ENCODE data around the gene SYPL1. TPM values are rescaled to one million over a fixed set of nuclear protein-coding genes. Genes with fewer than 3 reads are reported as not detected.

The SYPL1 gene
- total and polyA plus RNA-seq, 4 experiments from 2014 or later, result 46.9 to 78.3 (median 61.7) TPM

DNA sequence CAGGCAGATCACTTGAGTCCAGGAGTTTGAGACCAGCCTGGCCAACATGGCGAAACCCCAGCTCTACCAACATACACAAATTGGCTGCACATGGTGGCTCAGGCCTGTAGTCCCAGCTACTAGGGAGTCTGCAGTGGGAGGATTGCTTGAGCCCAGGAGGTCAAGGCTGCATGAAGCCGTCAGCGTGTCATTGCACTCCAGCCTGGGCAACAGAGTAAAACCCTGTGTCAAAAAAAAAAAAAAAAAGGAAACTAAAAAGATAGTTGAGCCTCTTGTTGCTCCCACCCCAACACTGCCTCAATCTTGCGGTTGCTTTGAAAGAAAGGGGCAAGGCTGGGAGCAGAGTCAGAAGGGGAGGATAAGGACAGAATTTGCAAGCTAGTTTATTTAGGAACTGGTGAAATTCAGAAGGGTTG, 69.9 kb downstream of the SYPL1 start:
- Histone ChIP-seq H3K27me3 (ENCODE audit: insufficient read depth, low read length) (no peaks in the 10 kb centered on the region), H3K36me3 (ENCODE audit: insufficient read depth, low read length) (no peaks in the 10 kb centered on the region), H3K4me1 (ENCODE audit: insufficient read depth, low read length) (peaks cover 26% of the 10 kb centered on the region), H3K9me3 (ENCODE audit: control insufficient read depth in 1 of 2, low read length in 2 of 2) (no peaks in the 10 kb centered on the region), H3K27ac (ENCODE audit: low read depth, low read length) (no peak overlapping the region), H3K4me3 (ENCODE audit: low read length in 2 of 2) (no peak overlapping the region)
- ChIA-PET POLR2A (ENCODE audit: partially characterized antibody) (interaction anchor here (0.6 to 1.8 kb wide), 5 partner anchors 19 to 386 kb away, joined by 3 to 12 read pairs (median 4); no protein-coding TSS in a partner anchor), CTCF (ENCODE audit: partially characterized antibody) (interaction anchor here (0.7 to 13.1 kb wide), 36 partner anchors 8 to 409 kb away, joined by 3 to 212 read pairs (median 4); partner anchors contain the start of gene CDHR3)
- Mint-ChIP-seq H3K27ac (no peak overlapping the region), H3K9me3 (peaks cover 0 to 4% (median 0%) of the 10 kb centered on the region in 8 donors), H3K27me3 (peaks cover 2 to 6% of the 10 kb centered on the region in 2 donors), H3K4me3 (peak overlapping the region in 1 of 8 donors; percentile 24), H3K4me1 (peaks cover 15 to 32% (median 25%) of the 10 kb centered on the region in 4 donors), H3K36me3 (no peaks in the 10 kb centered on the region)
- intact Hi-C loops (cut with micrococcal nuclease), result loop anchor here (1.0 to 2.0 kb wide), 7 partner anchors 20 to 390 kb away; partner anchors contain the start of gene ATXN7L1
- DNase-seq, result no peak

DNA sequence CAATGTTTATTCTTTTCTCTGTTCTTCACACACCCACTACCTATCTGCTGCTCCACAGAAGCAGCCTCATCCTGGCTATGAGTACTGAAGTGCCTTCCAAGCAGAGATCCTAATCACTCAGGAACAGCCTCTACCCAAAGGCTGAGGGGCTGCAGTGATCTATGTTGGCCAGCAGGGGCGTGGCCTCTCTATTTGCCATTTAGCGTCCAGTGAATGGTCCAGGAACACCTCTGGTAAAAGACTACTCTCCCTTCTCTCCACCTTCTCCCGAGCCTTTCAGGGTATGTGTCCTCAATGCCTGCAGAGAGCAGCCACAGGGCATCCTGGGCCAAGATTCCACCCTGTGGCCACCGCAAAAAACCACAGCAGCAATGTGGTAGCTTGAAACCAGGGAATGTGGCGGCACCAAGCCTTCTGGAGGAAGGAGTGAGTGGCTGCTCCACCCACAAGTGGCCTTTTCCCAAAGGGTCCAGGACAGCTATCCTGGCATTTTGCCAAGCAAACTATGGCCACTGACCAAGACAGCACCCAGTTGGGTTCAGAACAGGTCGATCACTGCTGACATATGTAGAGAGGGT, 70.9 kb downstream of the SYPL1 start:
- Mint-ChIP-seq H3K4me1 (peaks cover 15 to 32% (median 25%) of the 10 kb centered on the region in 4 donors), H3K36me3 (no peaks in the 10 kb centered on the region), H3K9me3 (peaks cover 0 to 4% (median 0%) of the 10 kb centered on the region in 8 donors), H3K4me3 (peak overlapping the region in 2 of 8 donors; percentile 6 to 59), H3K27ac (peak overlapping the region in 4 of 7 donors; percentile 0 to 74 (median 30)), H3K27me3 (peaks cover 2 to 6% of the 10 kb centered on the region in 2 donors)
- ChIA-PET CTCF (ENCODE audit: partially characterized antibody) (interaction anchor here (0.9 to 13.1 kb wide), 22 partner anchors 9 to 389 kb away, joined by 3 to 212 read pairs (median 5); no protein-coding TSS in a partner anchor), POLR2A (ENCODE audit: partially characterized antibody) (interaction anchor here (1.8 kb wide), 1 partner anchor 19 kb away, joined by 12 read pairs; no protein-coding TSS in a partner anchor)
- DNase-seq, result peak in 2 of 5 donors; percentile 19 to 30
- intact Hi-C loops (cut with micrococcal nuclease), result no loop called here
- Histone ChIP-seq H3K9me3 (ENCODE audit: control insufficient read depth in 1 of 2, low read length in 2 of 2) (no peaks in the 10 kb centered on the region), H3K27ac (ENCODE audit: low read depth, low read length) (no peak overlapping the region), H3K27me3 (ENCODE audit: insufficient read depth, low read length) (no peaks in the 10 kb centered on the region), H3K36me3 (ENCODE audit: insufficient read depth, low read length) (no peaks in the 10 kb centered on the region), H3K4me1 (ENCODE audit: insufficient read depth, low read length) (peaks cover 26% of the 10 kb centered on the region), H3K4me3 (ENCODE audit: low read length in 2 of 2) (no peak overlapping the region)

Other genes starting within 250 kb of the SYPL1 start
- 10 to 100 TPM; 60.4 to 62.2 TPM for gene ATXN7L1, start 235.7 kb downstream of the SYPL1 start, total RNA-seq
- 10 to 100 TPM in 1 of 2 donors, 1 to 10 TPM in 1; 8.7 to 24.8 TPM for gene ATXN7L1, start 235.7 kb downstream of the SYPL1 start, polyA plus RNA-seq
- gene CDHR3, start 149.0 kb downstream of the SYPL1 start, total RNA-seq, result 10 to 100 TPM; 11.3 to 12.1 TPM
- gene CDHR3, start 149.0 kb downstream of the SYPL1 start, polyA plus RNA-seq, result 1 to 10 TPM; 1.3 to 2.1 TPM
- gene NAMPT, start 172.7 kb upstream of the SYPL1 start, total RNA-seq, result 10 to 100 TPM; 17.4 to 24.9 TPM
- gene NAMPT, start 172.7 kb upstream of the SYPL1 start, polyA plus RNA-seq, result 10 to 100 TPM; 13.3 to 18.0 TPM